ENCODE measurements around the gene IVNS1ABP. TPM values are rescaled to one million over a fixed set of nuclear protein-coding genes. Genes with fewer than 3 reads are reported as not detected.

IVNS1ABP gene
- total and polyA plus RNA-seq, 5 donors from 2014 or later, result 66.9 to 373 (median 81.3) TPM

GRCh38 chr1:185343306-185343705, 26.3 kb upstream of the IVNS1ABP start:
- H3K4me1 ChIP-seq (ENCODE audit: control insufficient read depth, insufficient read depth, low read length, poor library complexity, severe bottlenecking), result peaks cover 20% of the 10 kb centered on the region
- no peaks in the 10 kb centered on the region for H3K27me3 ChIP-seq (ENCODE audit: control insufficient read depth, insufficient read depth, low read length)
- H3K9me3 Mint-ChIP-seq, result no peaks in the 10 kb centered on the region
- H3K4me1 Mint-ChIP-seq, result peaks cover 17 to 39% (median 19%) of the 10 kb centered on the region in 4 donors
- no peaks in the 10 kb centered on the region for H3K27me3 Mint-ChIP-seq
- DNase-seq (no peak), ATAC-seq (ENCODE audit: low read depth in 2 of 2) (no peak)
- H3K4me3 Mint-ChIP-seq, result no peak overlapping the region
- no peak overlapping the region for H3K4me3 ChIP-seq (ENCODE audit: low read depth, low read length)
- no peaks in the 10 kb centered on the region for H3K36me3 ChIP-seq (ENCODE audit: control insufficient read depth, insufficient read depth, low read length)
- no peaks in the 10 kb centered on the region for H3K36me3 Mint-ChIP-seq
- no peak overlapping the region for H3K27ac ChIP-seq (ENCODE audit: insufficient read depth, low read length, poor library complexity, severe bottlenecking)
- no peaks in the 10 kb centered on the region for H3K9me3 ChIP-seq (ENCODE audit: control insufficient read depth in 2 of 2, low read length in 2 of 2)
- no peak overlapping the region for H3K27ac Mint-ChIP-seq

- H3K27me3 Mint-ChIP-seq, result no peaks in the 10 kb centered on the region
- peaks cover 17 to 41% (median 19%) of the 10 kb centered on the region in 4 donors for H3K4me1 Mint-ChIP-seq
- H3K4me3 ChIP-seq (ENCODE audit: low read depth, low read length), result no peak overlapping the region
- ATAC-seq (ENCODE audit: low read depth in 2 of 2) (no peak), DNase-seq (no peak)
- H3K27me3 ChIP-seq (ENCODE audit: control insufficient read depth, insufficient read depth, low read length), result no peaks in the 10 kb centered on the region
- H3K36me3 Mint-ChIP-seq, result no peaks in the 10 kb centered on the region
- peaks cover 20% of the 10 kb centered on the region for H3K4me1 ChIP-seq (ENCODE audit: control insufficient read depth, insufficient read depth, low read length, poor library complexity, severe bottlenecking)
- no peak overlapping the region for H3K27ac ChIP-seq (ENCODE audit: insufficient read depth, low read length, poor library complexity, severe bottlenecking)
- H3K36me3 ChIP-seq (ENCODE audit: control insufficient read depth, insufficient read depth, low read length), result no peaks in the 10 kb centered on the region
- H3K9me3 Mint-ChIP-seq, result no peaks in the 10 kb centered on the region
- H3K27ac Mint-ChIP-seq, result no peak overlapping the region
- no peak overlapping the region for H3K4me3 Mint-ChIP-seq
- no peaks in the 10 kb centered on the region for H3K9me3 ChIP-seq (ENCODE audit: control insufficient read depth in 2 of 2, low read length in 2 of 2)
Observed at GRCh38 chr1:185342672-185343259, 25.7 kb upstream of the IVNS1ABP start.

- Histone ChIP-seq H3K27ac (ENCODE audit: insufficient read depth, low read length, poor library complexity, severe bottlenecking) (no peak overlapping the region), H3K36me3 (ENCODE audit: control insufficient read depth, insufficient read depth, low read length) (no peaks in the 10 kb centered on the region), H3K4me3 (ENCODE audit: low read depth, low read length) (no peak overlapping the region), H3K9me3 (ENCODE audit: control insufficient read depth in 2 of 2, low read length in 2 of 2) (no peaks in the 10 kb centered on the region), H3K27me3 (ENCODE audit: control insufficient read depth, insufficient read depth, low read length) (no peaks in the 10 kb centered on the region), H3K4me1 (ENCODE audit: control insufficient read depth, insufficient read depth, low read length, poor library complexity, severe bottlenecking) (peaks cover 20% of the 10 kb centered on the region)
- Mint-ChIP-seq H3K36me3 (no peaks in the 10 kb centered on the region), H3K9me3 (no peaks in the 10 kb centered on the region), H3K27me3 (no peaks in the 10 kb centered on the region), H3K4me1 (peaks cover 18 to 43% (median 22%) of the 10 kb centered on the region in 4 donors), H3K4me3 (no peak overlapping the region), H3K27ac (peak overlapping the region in 1 of 3 donors; percentile 75)
- no peak for DNase-seq
- ATAC-seq (ENCODE audit: low read depth in 2 of 2), result no peak
Observed at GRCh38 chr1:185342017-185342416, 25.0 kb upstream of the IVNS1ABP start.

- Histone ChIP-seq H3K27ac (ENCODE audit: insufficient read depth, low read length, poor library complexity, severe bottlenecking) (no peak overlapping the region), H3K27me3 (ENCODE audit: control insufficient read depth, insufficient read depth, low read length) (no peaks in the 10 kb centered on the region), H3K4me3 (ENCODE audit: low read depth, low read length) (no peak overlapping the region), H3K9me3 (ENCODE audit: control insufficient read depth in 2 of 2, low read length in 2 of 2) (no peaks in the 10 kb centered on the region), H3K36me3 (ENCODE audit: control insufficient read depth, insufficient read depth, low read length) (no peaks in the 10 kb centered on the region), H3K4me1 (ENCODE audit: control insufficient read depth, insufficient read depth, low read length, poor library complexity, severe bottlenecking) (peaks cover 20% of the 10 kb centered on the region)
- no peaks in the 10 kb centered on the region for H3K27me3 Mint-ChIP-seq
- no peaks in the 10 kb centered on the region for H3K36me3 Mint-ChIP-seq
- H3K4me1 Mint-ChIP-seq, result peaks cover 19 to 43% (median 23%) of the 10 kb centered on the region in 4 donors
- ATAC-seq (ENCODE audit: low read depth in 2 of 2) (no peak), DNase-seq (no peak)
- H3K27ac Mint-ChIP-seq, result peak overlapping the region in 2 of 3 donors; percentile 72 to 75
- H3K4me3 Mint-ChIP-seq, result no peak overlapping the region
- H3K9me3 Mint-ChIP-seq, result no peaks in the 10 kb centered on the region
Observed at GRCh38 chr1:185341196-185341781, 24.2 kb upstream of the IVNS1ABP start.

GRCh38 chr1:185338719-185339622, 21.9 kb upstream of the IVNS1ABP start:
- peaks cover 20% of the 10 kb centered on the region for H3K4me1 ChIP-seq (ENCODE audit: control insufficient read depth, insufficient read depth, low read length, poor library complexity, severe bottlenecking)
- Mint-ChIP-seq H3K36me3 (no peaks in the 10 kb centered on the region), H3K27me3 (no peaks in the 10 kb centered on the region), H3K4me3 (peak overlapping the region; percentile 43 to 73 (median 58)), H3K4me1 (peaks cover 17 to 41% (median 22%) of the 10 kb centered on the region in 4 donors), H3K9me3 (no peaks in the 10 kb centered on the region), H3K27ac (peak overlapping the region; percentile 84 to 94 (median 89))
- H3K27me3 ChIP-seq (ENCODE audit: control insufficient read depth, insufficient read depth, low read length), result no peaks in the 10 kb centered on the region
- DNase-seq (peak in 2 of 3 donors; percentile 30 to 71), ATAC-seq (ENCODE audit: low read depth in 2 of 2) (peak; percentile 58 to 75)
- no peaks in the 10 kb centered on the region for H3K9me3 ChIP-seq (ENCODE audit: control insufficient read depth in 2 of 2, low read length in 2 of 2)
- peak overlapping the region; percentile 5 for H3K27ac ChIP-seq (ENCODE audit: insufficient read depth, low read length, poor library complexity, severe bottlenecking)
- peak overlapping the region; percentile 45 for H3K4me3 ChIP-seq (ENCODE audit: low read depth, low read length)
- H3K36me3 ChIP-seq (ENCODE audit: control insufficient read depth, insufficient read depth, low read length), result no peaks in the 10 kb centered on the region

GRCh38 chr1:185337246-185337645, 20.2 kb upstream of the IVNS1ABP start:
- Mint-ChIP-seq H3K27me3 (no peaks in the 10 kb centered on the region), H3K36me3 (no peaks in the 10 kb centered on the region), H3K27ac (no peak overlapping the region), H3K4me1 (peaks cover 17 to 41% (median 22%) of the 10 kb centered on the region in 4 donors), H3K4me3 (no peak overlapping the region), H3K9me3 (no peaks in the 10 kb centered on the region)
- Histone ChIP-seq H3K27ac (ENCODE audit: insufficient read depth, low read length, poor library complexity, severe bottlenecking) (no peak overlapping the region), H3K36me3 (ENCODE audit: control insufficient read depth, insufficient read depth, low read length) (no peaks in the 10 kb centered on the region), H3K4me3 (ENCODE audit: low read depth, low read length) (no peak overlapping the region), H3K9me3 (ENCODE audit: control insufficient read depth in 2 of 2, low read length in 2 of 2) (no peaks in the 10 kb centered on the region), H3K4me1 (ENCODE audit: control insufficient read depth, insufficient read depth, low read length, poor library complexity, severe bottlenecking) (peaks cover 20% of the 10 kb centered on the region), H3K27me3 (ENCODE audit: control insufficient read depth, insufficient read depth, low read length) (no peaks in the 10 kb centered on the region)
- no peak for DNase-seq
- ATAC-seq (ENCODE audit: low read depth in 2 of 2), result no peak

- Mint-ChIP-seq H3K27me3 (no peaks in the 10 kb centered on the region), H3K36me3 (no peaks in the 10 kb centered on the region), H3K9me3 (no peaks in the 10 kb centered on the region), H3K4me3 (no peak overlapping the region), H3K27ac (no peak overlapping the region), H3K4me1 (peaks cover 8 to 23% (median 12%) of the 10 kb centered on the region in 4 donors)
- Histone ChIP-seq H3K4me3 (ENCODE audit: low read depth, low read length) (no peak overlapping the region), H3K4me1 (ENCODE audit: control insufficient read depth, insufficient read depth, low read length, poor library complexity, severe bottlenecking) (peaks cover 8% of the 10 kb centered on the region), H3K9me3 (ENCODE audit: control insufficient read depth in 2 of 2, low read length in 2 of 2) (no peaks in the 10 kb centered on the region), H3K27me3 (ENCODE audit: control insufficient read depth, insufficient read depth, low read length) (no peaks in the 10 kb centered on the region), H3K36me3 (ENCODE audit: control insufficient read depth, insufficient read depth, low read length) (no peaks in the 10 kb centered on the region), H3K27ac (ENCODE audit: insufficient read depth, low read length, poor library complexity, severe bottlenecking) (no peak overlapping the region)
- ATAC-seq (ENCODE audit: low read depth in 2 of 2), result no peak
- DNase-seq, result no peak
Observed at GRCh38 chr1:185334182-185334581, 17.1 kb upstream of the IVNS1ABP start.

All from CD4-positive, CD25-positive, alpha-beta regulatory T cell (primary cell).